Panc1 (cell line): ENCODE results near the gene LDLRAP1. TPM values are rescaled to one million over a fixed set of nuclear protein-coding genes. Genes with fewer than 3 reads are reported as not detected.
"Not testable (repeated sequence)": the region's sequence is repeated elsewhere in the genome, so short reads cannot be mapped to it uniquely, and the experiment has no call there.

Source experiments
- ATAC-seq: fragments of 200-7000 bp; cut with Tn5 transposase; 2 replicates; pipeline ENCODE4 v1.9.1; 2020; ENCODE audit warnings: mild to moderate bottlenecking, moderate library complexity
- BruUV-seq: library from RNA; stranded (reverse); fragments of 400-500 nt; replicated peaks from 2 replicates; lab custom pipeline; 2021; lab: Mats Ljungman, UMichigan
- CTCF ChIA-PET: fragments of 300-600 bp; sonication (Branson Sonifier 250); formaldehyde crosslinking; loops from one replicate; lab custom pipeline; 2022; ENCODE audit warnings: antibody characterized with exemption; lab: Charles Lee
- POLR2A ChIA-PET: fragments of 300-600 bp; sonication (Branson Sonifier 250); formaldehyde crosslinking; loops from one replicate; lab custom pipeline; 2022; ENCODE audit warnings: antibody characterized with exemption; lab: Charles Lee
- DNase-seq: peaks from one replicate; pipeline ENCODE4 v3.0.0-alpha.2; 2010; ENCODE audit warnings: low read depth, low spot score
- H3K27ac ChIP-seq: 2 replicates; pipeline ENCODE4 v1.5.1; 2011; ENCODE audit warnings: mild to moderate bottlenecking, low read length, inconsistent platforms
- H3K27me3 ChIP-seq: fragments of 200-500 bp; sonication (Bioruptor generic); 2 replicates; pipeline ENCODE4 v1.6.0; 2014; ENCODE audit warnings: low read length, inconsistent platforms; ENCODE audit not compliant: control insufficient read depth, insufficient read depth
- H3K36me3 ChIP-seq: fragments of 200-500 bp; sonication (Bioruptor generic); 2 replicates; pipeline ENCODE4 v1.5.1; 2014; ENCODE audit warnings: inconsistent platforms, mild to moderate bottlenecking, low read length, moderate library complexity; ENCODE audit not compliant: control insufficient read depth, insufficient read depth
- H3K4me1 ChIP-seq: 2 replicates; pipeline ENCODE4 v1.5.1; 2011; ENCODE audit warnings: inconsistent platforms, mild to moderate bottlenecking, low read length, moderate library complexity; ENCODE audit not compliant: control insufficient read depth, insufficient read depth
- H3K4me3 ChIP-seq, 2 experiments: 2 replicates each; pipeline ENCODE4 v1.5.1; 2011 to 2012; ENCODE audit warnings: low read depth in 2 of 2, low read length in 2 of 2, mild to moderate bottlenecking in 2 of 2, inconsistent platforms in 1 of 2, moderate library complexity in 1 of 2
- H3K9me3 ChIP-seq: fragments of 200-500 bp; sonication (Bioruptor generic); 2 replicates; pipeline ENCODE4 v1.5.1; 2014; ENCODE audit warnings: low read depth, mild to moderate bottlenecking, inconsistent platforms, low read length, moderate library complexity; ENCODE audit not compliant: control insufficient read depth, insufficient read depth
- POLR2AphosphoS5 ChIP-seq: IDR thresholded peaks from 2 replicates; pipeline ENCODE4 v1.6.1; 2012; ENCODE audit warnings: mild to moderate bottlenecking, low read depth, low read length, moderate library complexity
- SIN3A ChIP-seq: IDR thresholded peaks from 2 replicates; pipeline ENCODE4 v1.6.1; 2012; ENCODE audit warnings: low read depth, mild to moderate bottlenecking, low read length, moderate library complexity, borderline replicate concordance; ENCODE audit not compliant: insufficient read depth
- TCF7L2 ChIP-seq: IDR thresholded peaks from 2 replicates; pipeline ENCODE4 v1.6.1; 2011; ENCODE audit warnings: mild to moderate bottlenecking, low read depth, low read length, inconsistent platforms
- in situ Hi-C: cut with HindIII; loops from 2 replicates; pipeline ENCODE4 v1.10.0; 2016; ENCODE audit warnings: low sequenced_read_pairs, low pct_unique_long_range_greater_than_20kb
- intact Hi-C: fragments of 100-400 bp; cut with micrococcal nuclease; formaldehyde crosslinking; loops from one replicate; pipeline ENCODE4 v1.10.0; 2022; ENCODE audit not compliant: unreplicated experiment
- total RNA-seq: library from RNA; stranded (reverse); gene quantifications from one replicate; pipeline ENCODE4 v1.2.1, GENCODE V29; 2021; ENCODE audit not compliant: unreplicated experiment
- TF ChIP-seq, protein P1 (sequence below): fragments of 450-650 bp; IDR thresholded peaks from 2 replicates; pipeline ENCODE4 v1.5.1; 2017; ENCODE audit warnings: mild to moderate bottlenecking
- TF ChIP-seq, protein P2 (sequence below), 2 experiments: IDR thresholded peaks; 2 replicates each; pipeline ENCODE4 v1.6.1; 2011 to 2012; ENCODE audit warnings: low read depth in 2 of 2, control low read depth in 1 of 2, low read length in 1 of 2, mild to moderate bottlenecking in 1 of 2, moderate library complexity in 1 of 2; ENCODE audit not compliant: insufficient read depth in 1 of 2

The LDLRAP1 gene
- total RNA-seq, 1 experiment from 2014 or later: 23.1 TPM

DNA sequence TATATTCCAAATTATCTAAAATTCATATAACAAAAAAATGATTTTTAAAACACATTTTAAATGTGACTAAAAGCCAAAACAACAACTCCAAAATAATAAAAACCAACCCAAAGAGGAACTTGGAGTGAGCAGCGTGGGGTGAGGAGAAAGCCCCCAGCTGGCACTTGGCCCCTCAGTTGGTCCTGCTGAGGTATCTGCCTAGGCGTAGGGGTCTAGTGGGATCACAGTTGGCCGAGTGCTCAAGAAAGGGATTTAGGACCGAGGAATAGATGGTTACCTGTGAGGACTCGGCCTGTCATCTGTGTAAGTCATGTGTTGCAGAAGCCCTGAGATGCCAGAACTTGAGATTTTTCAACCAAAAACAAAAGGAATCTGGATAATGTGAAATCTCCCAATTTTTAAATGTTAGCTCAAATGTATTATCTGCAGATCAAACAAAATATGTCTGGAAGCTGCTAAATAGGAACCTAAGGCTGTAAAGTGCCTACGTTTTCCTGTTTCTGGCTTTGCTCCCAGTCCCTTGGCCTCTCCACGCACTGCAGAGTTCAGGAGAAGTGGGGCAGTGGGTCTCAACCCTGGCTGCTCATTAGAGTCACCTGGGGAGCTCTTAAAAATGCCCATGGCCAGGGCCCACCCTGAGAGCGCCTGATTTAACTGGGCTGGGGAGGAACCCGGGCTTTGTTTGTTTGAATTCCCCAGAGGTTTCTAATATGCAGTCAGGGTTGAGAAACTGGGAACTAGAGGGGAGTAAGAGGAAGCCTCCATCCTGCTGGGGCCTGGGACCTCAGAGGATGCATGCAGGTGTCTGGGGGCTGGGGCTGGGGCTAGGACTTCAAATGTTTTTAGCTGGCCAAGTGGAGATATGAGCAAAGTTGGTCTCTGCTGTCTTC is 38.5 kb upstream of the LDLRAP1 start:
- H3K4me3 ChIP-seq: no peak overlapping the region
- BruUV-seq: no TSS peak
- no peaks in the 10 kb centered on the region for H3K36me3 ChIP-seq
- in situ Hi-C loops (no loop called here), intact Hi-C loops (no loop called here)
- no peak overlapping the region for H3K27ac ChIP-seq
- POLR2A ChIA-PET: no interaction called here
- no peak for ATAC-seq
- TF ChIP-seq SIN3A: no peak
- no peak for TF ChIP-seq TCF7L2
- TF ChIP-seq POLR2AphosphoS5: no peak
- TF ChIP-seq, protein P1, sequence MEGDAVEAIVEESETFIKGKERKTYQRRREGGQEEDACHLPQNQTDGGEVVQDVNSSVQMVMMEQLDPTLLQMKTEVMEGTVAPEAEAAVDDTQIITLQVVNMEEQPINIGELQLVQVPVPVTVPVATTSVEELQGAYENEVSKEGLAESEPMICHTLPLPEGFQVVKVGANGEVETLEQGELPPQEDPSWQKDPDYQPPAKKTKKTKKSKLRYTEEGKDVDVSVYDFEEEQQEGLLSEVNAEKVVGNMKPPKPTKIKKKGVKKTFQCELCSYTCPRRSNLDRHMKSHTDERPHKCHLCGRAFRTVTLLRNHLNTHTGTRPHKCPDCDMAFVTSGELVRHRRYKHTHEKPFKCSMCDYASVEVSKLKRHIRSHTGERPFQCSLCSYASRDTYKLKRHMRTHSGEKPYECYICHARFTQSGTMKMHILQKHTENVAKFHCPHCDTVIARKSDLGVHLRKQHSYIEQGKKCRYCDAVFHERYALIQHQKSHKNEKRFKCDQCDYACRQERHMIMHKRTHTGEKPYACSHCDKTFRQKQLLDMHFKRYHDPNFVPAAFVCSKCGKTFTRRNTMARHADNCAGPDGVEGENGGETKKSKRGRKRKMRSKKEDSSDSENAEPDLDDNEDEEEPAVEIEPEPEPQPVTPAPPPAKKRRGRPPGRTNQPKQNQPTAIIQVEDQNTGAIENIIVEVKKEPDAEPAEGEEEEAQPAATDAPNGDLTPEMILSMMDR: no peak
- TF ChIP-seq, protein P2, sequence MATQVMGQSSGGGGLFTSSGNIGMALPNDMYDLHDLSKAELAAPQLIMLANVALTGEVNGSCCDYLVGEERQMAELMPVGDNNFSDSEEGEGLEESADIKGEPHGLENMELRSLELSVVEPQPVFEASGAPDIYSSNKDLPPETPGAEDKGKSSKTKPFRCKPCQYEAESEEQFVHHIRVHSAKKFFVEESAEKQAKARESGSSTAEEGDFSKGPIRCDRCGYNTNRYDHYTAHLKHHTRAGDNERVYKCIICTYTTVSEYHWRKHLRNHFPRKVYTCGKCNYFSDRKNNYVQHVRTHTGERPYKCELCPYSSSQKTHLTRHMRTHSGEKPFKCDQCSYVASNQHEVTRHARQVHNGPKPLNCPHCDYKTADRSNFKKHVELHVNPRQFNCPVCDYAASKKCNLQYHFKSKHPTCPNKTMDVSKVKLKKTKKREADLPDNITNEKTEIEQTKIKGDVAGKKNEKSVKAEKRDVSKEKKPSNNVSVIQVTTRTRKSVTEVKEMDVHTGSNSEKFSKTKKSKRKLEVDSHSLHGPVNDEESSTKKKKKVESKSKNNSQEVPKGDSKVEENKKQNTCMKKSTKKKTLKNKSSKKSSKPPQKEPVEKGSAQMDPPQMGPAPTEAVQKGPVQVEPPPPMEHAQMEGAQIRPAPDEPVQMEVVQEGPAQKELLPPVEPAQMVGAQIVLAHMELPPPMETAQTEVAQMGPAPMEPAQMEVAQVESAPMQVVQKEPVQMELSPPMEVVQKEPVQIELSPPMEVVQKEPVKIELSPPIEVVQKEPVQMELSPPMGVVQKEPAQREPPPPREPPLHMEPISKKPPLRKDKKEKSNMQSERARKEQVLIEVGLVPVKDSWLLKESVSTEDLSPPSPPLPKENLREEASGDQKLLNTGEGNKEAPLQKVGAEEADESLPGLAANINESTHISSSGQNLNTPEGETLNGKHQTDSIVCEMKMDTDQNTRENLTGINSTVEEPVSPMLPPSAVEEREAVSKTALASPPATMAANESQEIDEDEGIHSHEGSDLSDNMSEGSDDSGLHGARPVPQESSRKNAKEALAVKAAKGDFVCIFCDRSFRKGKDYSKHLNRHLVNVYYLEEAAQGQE (IDR thresholded peaks at IDR 0.05; ENCODE audit: insufficient read depth in 1 of 2, low read depth in 2 of 2, low read length in 1 of 2): no peak
- H3K27me3 ChIP-seq: no peaks in the 10 kb centered on the region
- H3K4me1 ChIP-seq: peaks cover 9% of the 10 kb centered on the region
- H3K9me3 ChIP-seq: no peaks in the 10 kb centered on the region
- CTCF ChIA-PET: no interaction called here
- no peak for DNase-seq

DNA sequence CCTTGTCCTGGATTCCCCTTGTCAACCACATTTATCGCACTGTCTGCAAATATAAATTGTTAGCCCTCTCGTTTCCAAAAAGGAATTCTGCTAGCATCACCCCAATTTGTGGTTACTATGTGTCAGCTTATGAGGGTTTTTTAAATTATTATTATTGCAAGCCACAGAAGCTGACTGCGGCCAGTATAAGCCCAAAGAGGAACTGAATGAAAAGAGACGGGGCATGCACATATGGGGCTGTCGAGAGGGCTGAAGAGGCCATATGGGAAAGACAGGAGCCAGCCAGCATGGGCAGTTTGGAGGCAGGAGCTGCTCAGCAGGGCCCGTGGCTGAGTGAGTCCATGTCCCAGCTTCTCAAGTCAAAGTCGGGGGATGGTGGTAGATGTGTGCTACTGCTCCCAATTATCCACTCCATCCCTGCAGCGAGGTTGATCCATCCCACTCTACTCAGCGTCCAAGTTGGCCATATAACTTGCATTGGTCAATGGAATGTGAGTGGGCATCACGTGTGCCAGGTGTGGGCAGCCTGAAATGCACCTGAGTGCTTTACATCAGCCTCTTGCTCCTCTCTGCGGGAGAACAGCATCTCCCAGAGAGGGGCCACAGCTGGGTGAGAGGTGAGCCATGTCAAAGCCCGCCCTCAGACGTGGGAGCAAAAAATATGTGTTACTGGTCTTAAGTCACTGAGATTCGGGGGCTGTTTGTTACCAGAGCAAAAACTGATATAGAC is 37.6 kb upstream of the LDLRAP1 start:
- Histone ChIP-seq H3K4me1 (peaks cover 9% of the 10 kb centered on the region), H3K36me3 (no peaks in the 10 kb centered on the region), H3K27me3 (no peaks in the 10 kb centered on the region), H3K4me3 (no peak overlapping the region), H3K27ac (no peak overlapping the region), H3K9me3 (no peaks in the 10 kb centered on the region)
- ChIA-PET CTCF (interaction anchor here (0.6 kb wide), 1 partner anchor 499 kb away, joined by 4 read pairs; no protein-coding TSS in a partner anchor), POLR2A (no interaction called here)
- intact Hi-C loops (no loop called here), in situ Hi-C loops (no loop called here)
- DNase-seq (no peak), ATAC-seq (no peak)
- no peak for TF ChIP-seq TCF7L2
- TF ChIP-seq, protein P1: no peak
- no peak for TF ChIP-seq POLR2AphosphoS5
- TF ChIP-seq SIN3A: no peak
- TF ChIP-seq, protein P2 (IDR thresholded peaks at IDR 0.05; ENCODE audit: insufficient read depth in 1 of 2, low read depth in 2 of 2, low read length in 1 of 2): no peak
- BruUV-seq: no TSS peak

DNA sequence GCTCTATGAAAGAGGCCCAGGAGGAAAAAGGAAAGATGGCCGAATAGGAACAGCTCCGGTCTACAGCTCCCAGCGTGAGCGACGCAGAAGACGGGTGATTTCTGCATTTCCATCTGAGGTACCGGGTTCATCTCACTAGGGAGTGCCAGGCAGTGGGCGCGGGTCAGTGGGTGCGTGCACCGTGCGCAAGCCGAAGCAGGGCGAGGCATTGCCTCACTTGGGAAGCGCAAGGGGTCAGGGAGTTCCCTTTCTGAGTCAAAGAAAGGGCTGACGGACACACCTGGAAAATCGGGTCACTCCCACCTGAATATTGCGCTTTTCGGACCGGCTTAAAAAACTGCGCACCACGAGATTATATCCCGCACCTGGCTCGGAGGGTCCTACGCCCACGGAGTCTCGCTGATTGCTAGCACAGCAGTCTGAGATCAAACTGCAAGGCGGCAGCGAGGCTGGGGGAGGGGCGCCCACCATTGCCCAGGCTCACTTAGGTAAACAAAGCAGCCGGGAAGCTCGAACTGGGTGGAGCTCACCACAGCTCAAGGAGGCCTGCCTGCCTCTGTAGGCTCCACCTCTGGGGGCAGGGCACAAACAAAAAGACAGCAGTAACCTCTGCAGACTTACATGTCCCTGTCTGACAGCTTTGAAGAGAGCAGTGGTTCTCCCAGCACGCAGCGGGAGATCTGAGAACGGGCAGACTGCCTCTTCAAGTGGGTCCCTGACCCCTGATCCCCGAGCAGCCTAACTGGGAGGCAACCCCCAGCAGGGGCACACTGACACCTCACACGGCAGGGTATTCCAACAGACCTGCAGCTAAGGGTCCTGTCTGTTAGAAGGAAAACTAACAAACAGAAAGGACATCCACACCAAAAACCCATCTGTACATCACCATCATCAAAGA is 36.6 kb upstream of the LDLRAP1 start:
- ATAC-seq, CTCF ChIA-PET, in situ Hi-C loops, POLR2A ChIA-PET, H3K4me3 ChIP-seq, H3K27me3 ChIP-seq, H3K27ac ChIP-seq, BruUV-seq, DNase-seq, H3K4me1 ChIP-seq, H3K36me3 ChIP-seq, H3K9me3 ChIP-seq, intact Hi-C loops: not testable (repeated sequence)
